ENCODE results near the gene CCDC127. TPM values are rescaled to one million over a fixed set of nuclear protein-coding genes. Genes with fewer than 3 reads are reported as not detected.

The CCDC127 gene
- total and polyA plus RNA-seq, 4 donors, result 1.1 to 2.6 (median 2.1) TPM

- no peak for TF ChIP-seq ATF3 (IDR thresholded peaks at IDR 0.05)
- TF ChIP-seq, protein P1, sequence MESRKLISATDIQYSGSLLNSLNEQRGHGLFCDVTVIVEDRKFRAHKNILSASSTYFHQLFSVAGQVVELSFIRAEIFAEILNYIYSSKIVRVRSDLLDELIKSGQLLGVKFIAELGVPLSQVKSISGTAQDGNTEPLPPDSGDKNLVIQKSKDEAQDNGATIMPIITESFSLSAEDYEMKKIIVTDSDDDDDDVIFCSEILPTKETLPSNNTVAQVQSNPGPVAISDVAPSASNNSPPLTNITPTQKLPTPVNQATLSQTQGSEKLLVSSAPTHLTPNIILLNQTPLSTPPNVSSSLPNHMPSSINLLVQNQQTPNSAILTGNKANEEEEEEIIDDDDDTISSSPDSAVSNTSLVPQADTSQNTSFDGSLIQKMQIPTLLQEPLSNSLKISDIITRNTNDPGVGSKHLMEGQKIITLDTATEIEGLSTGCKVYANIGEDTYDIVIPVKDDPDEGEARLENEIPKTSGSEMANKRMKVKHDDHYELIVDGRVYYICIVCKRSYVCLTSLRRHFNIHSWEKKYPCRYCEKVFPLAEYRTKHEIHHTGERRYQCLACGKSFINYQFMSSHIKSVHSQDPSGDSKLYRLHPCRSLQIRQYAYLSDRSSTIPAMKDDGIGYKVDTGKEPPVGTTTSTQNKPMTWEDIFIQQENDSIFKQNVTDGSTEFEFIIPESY (IDR thresholded peaks at IDR 0.05), result no peak
- no peak for TF ChIP-seq FOXA1 (IDR thresholded peaks at IDR 0.05)
- TF ChIP-seq HNF4A (conservative IDR thresholded peaks at IDR 0.05), result no peak
- TF ChIP-seq TAF1 (conservative IDR thresholded peaks at IDR 0.05), result no peak
- no peak for TF ChIP-seq EGR1 (IDR thresholded peaks at IDR 0.05; ENCODE audit: low read depth in 2 of 2)
Observed at GRCh38 chr5:192970-193831, 24.8 kb downstream of the CCDC127 start (continued).

DNA sequence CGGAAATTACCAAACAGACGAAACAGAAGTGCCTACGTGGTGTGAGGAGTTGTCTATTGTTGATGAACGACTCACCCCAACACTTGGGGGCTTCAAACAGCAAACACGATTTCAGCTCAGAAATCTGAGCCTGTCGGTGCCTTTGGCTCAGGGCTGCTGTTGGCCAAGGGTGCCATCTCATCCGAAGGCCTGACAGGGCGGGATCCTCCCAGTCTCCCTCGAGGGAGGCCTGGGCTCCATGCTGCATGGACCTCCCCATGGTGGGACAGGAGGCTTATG, 25.3 kb downstream of the CCDC127 start:
- TF ChIP-seq HNF4G (IDR thresholded peaks at IDR 0.05) (no peak), FOXA1 (IDR thresholded peaks at IDR 0.05) (no peak)
- TF ChIP-seq, protein P2, sequence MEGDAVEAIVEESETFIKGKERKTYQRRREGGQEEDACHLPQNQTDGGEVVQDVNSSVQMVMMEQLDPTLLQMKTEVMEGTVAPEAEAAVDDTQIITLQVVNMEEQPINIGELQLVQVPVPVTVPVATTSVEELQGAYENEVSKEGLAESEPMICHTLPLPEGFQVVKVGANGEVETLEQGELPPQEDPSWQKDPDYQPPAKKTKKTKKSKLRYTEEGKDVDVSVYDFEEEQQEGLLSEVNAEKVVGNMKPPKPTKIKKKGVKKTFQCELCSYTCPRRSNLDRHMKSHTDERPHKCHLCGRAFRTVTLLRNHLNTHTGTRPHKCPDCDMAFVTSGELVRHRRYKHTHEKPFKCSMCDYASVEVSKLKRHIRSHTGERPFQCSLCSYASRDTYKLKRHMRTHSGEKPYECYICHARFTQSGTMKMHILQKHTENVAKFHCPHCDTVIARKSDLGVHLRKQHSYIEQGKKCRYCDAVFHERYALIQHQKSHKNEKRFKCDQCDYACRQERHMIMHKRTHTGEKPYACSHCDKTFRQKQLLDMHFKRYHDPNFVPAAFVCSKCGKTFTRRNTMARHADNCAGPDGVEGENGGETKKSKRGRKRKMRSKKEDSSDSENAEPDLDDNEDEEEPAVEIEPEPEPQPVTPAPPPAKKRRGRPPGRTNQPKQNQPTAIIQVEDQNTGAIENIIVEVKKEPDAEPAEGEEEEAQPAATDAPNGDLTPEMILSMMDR (IDR thresholded peaks at IDR 0.05; ENCODE audit: low read depth, low read length, missing input control), result no peak
- Histone ChIP-seq H3K36me3 (ENCODE audit: control insufficient read depth in 4 of 4, insufficient read depth in 3 of 4, low read depth in 1 of 4, low read length in 3 of 4) (no peaks in the 10 kb centered on the region), H3K27ac (ENCODE audit: low read depth in 1 of 2, low read length in 2 of 2) (no peak overlapping the region), H3K9ac (ENCODE audit: low read depth in 1 of 2, low read length in 2 of 2) (no peak overlapping the region), H3K4me3 (ENCODE audit: low read depth in 1 of 3, low read length in 3 of 3) (no peak overlapping the region), H3K4me1 (ENCODE audit: control insufficient read depth in 4 of 4, insufficient read depth in 4 of 4, low read length in 3 of 4) (peaks cover 2 to 22% (median 16%) of the 10 kb centered on the region in 4 donors), H3K27me3 (ENCODE audit: control insufficient read depth in 4 of 4, insufficient read depth in 4 of 4, low read length in 3 of 4) (no peaks in the 10 kb centered on the region), H3K9me3 (ENCODE audit: control insufficient read depth in 4 of 4, low read length in 3 of 4) (no peaks in the 10 kb centered on the region)
- DNase-seq (ENCODE audit: low spot score), result no peak
- 88% methylated on average over 9 of the region's 9 CpGs for WGBS

DNA sequence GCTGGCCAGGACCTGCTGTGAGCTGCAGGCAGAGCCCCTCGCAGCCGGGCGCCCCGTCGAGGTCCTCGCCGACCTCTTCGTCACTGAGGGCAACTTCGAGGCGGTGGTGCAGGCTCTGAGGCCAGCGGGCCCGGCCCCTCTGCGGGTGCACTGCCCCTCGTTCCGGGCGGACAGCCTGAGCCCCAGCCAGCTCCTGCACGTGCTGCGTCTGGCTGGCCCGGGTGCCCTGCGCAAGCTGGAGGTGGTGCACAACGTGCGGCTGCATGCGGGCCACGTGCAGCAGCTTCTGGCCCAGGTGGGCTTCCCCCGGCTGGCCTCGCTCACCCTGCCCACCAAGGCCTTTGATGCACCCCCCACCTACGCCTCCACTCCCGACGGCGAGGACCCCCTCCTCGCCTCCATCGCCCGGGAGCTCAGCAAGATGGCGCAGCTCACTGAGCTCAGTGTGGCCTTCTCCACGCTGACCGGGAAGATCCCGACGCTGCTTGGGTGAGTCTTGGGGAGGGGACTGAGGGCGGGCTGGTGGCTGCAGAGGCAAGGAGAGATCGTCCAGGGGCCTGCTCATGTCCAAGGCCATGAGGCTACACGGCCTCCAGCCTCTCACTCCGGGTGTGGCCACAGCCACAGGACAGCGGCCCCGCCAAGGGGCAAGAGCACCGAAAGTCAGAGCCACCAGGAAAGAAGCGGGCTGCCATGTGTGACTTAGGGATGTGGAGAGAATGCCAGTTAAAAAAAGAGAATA, 25.8 kb downstream of the CCDC127 start:
- DNase-seq (ENCODE audit: low spot score), result no peak
- Histone ChIP-seq H3K27ac (ENCODE audit: low read depth in 1 of 2, low read length in 2 of 2) (no peak overlapping the region), H3K9me3 (ENCODE audit: control insufficient read depth in 4 of 4, low read length in 3 of 4) (no peaks in the 10 kb centered on the region), H3K4me1 (ENCODE audit: control insufficient read depth in 4 of 4, insufficient read depth in 4 of 4, low read length in 3 of 4) (peaks cover 2 to 22% (median 16%) of the 10 kb centered on the region in 4 donors), H3K27me3 (ENCODE audit: control insufficient read depth in 4 of 4, insufficient read depth in 4 of 4, low read length in 3 of 4) (no peaks in the 10 kb centered on the region), H3K9ac (ENCODE audit: low read depth in 1 of 2, low read length in 2 of 2) (no peak overlapping the region), H3K4me3 (ENCODE audit: low read depth in 1 of 3, low read length in 3 of 3) (no peak overlapping the region), H3K36me3 (ENCODE audit: control insufficient read depth in 4 of 4, insufficient read depth in 3 of 4, low read depth in 1 of 4, low read length in 3 of 4) (no peaks in the 10 kb centered on the region)
- 90% methylated on average over 46 of the region's 46 CpGs for WGBS
- TF ChIP-seq, protein P3, sequence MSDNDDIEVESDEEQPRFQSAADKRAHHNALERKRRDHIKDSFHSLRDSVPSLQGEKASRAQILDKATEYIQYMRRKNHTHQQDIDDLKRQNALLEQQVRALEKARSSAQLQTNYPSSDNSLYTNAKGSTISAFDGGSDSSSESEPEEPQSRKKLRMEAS (IDR thresholded peaks at IDR 0.05), result no peak
- TF ChIP-seq REST (IDR thresholded peaks at IDR 0.05) (no peak), TAF1 (conservative IDR thresholded peaks at IDR 0.05) (no peak), ATF3 (IDR thresholded peaks at IDR 0.05) (no peak), JUND (IDR thresholded peaks at IDR 0.05) (no peak), YY1 (IDR thresholded peaks at IDR 0.05) (no peak), EGR1 (IDR thresholded peaks at IDR 0.05; ENCODE audit: low read depth in 2 of 2) (no peak), NR2F2 (IDR thresholded peaks at IDR 0.05) (no peak), RAD21 (IDR thresholded peaks at IDR 0.05) (no peak), FOXA1 (IDR thresholded peaks at IDR 0.05) (no peak)
- TF ChIP-seq, protein P2 (IDR thresholded peaks at IDR 0.05; ENCODE audit: low read depth, low read length, missing input control), result no peak
- TF ChIP-seq, protein P1 (IDR thresholded peaks at IDR 0.05), result no peak
